ENCODE data around the gene SRPRA. TPM values are rescaled to one million over a fixed set of nuclear protein-coding genes. Genes with fewer than 3 reads are reported as not detected.

The SRPRA gene
- total RNA-seq, 2 experiments from 2014 or later, result 160 to 167 TPM

DNA sequence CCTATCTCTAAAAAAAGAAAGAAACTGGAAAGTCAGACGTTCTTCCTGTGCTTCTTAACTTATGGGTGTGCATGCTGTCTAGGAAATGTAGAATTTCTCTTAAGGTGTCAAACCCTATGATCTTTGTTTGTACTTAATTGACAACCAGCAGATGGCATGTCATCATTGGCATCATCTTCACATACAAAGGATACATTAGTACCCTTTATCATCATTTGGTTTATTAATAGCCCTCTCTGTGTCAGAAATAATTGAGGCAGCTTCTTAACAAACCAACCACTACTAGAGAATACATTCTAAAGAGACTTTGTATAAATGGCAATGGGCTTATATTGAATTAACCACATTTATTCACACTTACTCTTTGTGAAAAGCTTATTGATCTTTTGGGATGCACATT lies 13.9 kb downstream of the SRPRA start:
- ChIA-PET CTCF (no interaction called here), POLR2A (interaction anchor here (0.7 to 0.9 kb wide), 2 partner anchors 13 to 15 kb away, joined by 3 to 4 read pairs; partner anchors contain the start of gene FOXRED1)

- POLR2A ChIA-PET, result no interaction called here
- CTCF ChIA-PET, result interaction anchor here (1.4 kb wide), 1 partner anchor 40 kb away, joined by 3 read pairs; no protein-coding TSS in a partner anchor
These were observed 15.4 kb downstream of the SRPRA start for GRCh38 chr11:126253265-126253664.

GRCh38 chr11:126246636-126247035 lies 22.1 kb downstream of the SRPRA start:
- ChIA-PET CTCF (no interaction called here), POLR2A (no interaction called here)

DNA sequence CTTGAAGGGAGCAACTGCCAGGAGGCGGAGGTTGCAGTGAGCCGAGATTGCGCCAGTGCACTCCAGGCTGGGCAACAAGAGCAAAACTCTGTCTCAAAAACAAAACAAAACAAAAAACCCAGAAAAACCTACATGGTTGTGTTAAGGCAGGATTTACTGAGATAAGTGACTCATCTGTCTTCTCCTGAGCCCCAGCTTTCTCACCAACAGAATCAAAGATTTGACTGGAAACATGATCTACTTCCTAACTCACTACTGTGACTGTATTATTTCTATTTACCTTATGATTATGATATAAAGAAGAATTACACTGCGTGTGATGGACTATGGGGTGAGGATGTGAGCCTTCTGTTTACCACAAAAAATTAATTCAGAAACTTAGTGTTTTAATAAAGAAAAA lies 35.3 kb downstream of the SRPRA start:
- CTCF ChIA-PET, result no interaction called here

GRCh38 chr11:126232683-126233082 lies 36.0 kb downstream of the SRPRA start:
- POLR2A ChIA-PET, result no interaction called here
- CTCF ChIA-PET, result no interaction called here

More for the DNA sequence above, 35.3 kb downstream of the SRPRA start:
- POLR2A ChIA-PET, result no interaction called here

- ChIA-PET POLR2A (no interaction called here), CTCF (no interaction called here)
These were observed 36.8 kb downstream of the SRPRA start for GRCh38 chr11:126231725-126232459.

DNA sequence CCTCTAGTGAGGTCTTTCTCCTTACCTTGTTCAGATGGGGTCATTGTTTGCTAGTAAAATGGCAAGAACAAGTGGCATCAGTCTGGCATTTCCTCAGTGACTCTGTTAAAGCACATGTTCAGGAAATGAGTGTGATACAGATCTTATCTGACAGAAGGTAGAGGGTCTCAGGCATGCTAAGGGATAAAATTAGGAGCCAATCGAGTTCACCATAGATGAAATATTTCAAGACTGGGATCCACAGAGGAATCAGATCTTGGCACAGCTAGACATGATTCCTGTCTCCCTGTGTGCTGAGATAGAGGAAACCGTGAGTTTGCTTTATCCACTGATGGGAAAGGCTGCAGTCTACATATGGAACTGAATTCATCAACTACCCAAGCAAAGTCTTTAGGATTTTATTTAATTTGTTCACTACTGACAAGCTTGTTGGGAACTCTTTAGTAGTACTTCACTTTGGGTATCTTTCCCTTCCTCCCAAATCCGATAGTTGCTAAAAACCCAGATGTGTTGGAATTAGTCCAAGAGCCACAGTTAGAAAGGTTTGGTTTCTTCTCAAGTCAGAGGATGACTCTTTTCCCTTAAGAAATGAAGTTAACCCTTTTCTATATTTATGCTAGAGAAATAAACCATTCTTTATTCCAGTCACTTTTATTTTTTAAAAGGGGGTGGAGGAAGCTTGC lies 38.7 kb downstream of the SRPRA start:
- ChIA-PET POLR2A (no interaction called here), CTCF (no interaction called here)

DNA sequence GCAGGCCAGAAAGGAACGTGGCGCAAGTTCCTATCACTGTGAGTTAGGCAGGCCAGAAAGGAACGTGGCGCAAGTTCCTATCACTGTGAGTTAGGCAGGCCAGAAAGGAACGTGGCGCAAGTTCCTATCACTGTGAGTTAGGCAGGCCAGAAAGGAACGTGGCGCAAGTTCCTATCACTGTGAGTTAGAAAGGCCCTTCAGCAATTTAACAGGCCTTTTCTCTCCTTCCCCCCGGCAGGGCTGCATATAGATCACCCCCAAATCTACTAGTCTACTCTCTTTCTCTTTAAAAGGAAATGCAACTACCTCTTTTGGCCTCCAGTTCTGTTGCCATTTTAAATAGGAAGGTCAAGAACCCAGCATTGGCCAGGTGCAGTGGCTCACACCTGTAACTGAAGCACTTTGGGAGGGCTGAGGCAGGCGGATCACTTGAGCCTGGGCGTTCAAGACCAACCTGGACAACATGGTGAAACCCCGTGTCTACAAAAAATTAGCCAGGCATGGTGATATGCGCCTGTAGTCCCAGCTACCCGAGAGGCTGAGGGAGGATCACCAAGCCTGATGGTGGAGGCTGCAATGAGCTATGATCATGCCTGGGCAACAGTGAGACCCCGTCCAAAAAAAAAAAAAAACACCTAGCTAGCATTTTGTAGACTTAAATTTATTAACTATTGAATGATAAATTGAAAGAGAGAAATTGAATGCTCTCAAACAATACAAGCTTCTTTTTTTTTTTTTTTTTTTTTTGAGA lies 42.2 kb downstream of the SRPRA start:
- ChIA-PET CTCF (no interaction called here), POLR2A (interaction anchor here (0.6 to 0.7 kb wide), 2 partner anchors 14 to 127 kb away, joined by 6 read pairs; no protein-coding TSS in a partner anchor)

DNA sequence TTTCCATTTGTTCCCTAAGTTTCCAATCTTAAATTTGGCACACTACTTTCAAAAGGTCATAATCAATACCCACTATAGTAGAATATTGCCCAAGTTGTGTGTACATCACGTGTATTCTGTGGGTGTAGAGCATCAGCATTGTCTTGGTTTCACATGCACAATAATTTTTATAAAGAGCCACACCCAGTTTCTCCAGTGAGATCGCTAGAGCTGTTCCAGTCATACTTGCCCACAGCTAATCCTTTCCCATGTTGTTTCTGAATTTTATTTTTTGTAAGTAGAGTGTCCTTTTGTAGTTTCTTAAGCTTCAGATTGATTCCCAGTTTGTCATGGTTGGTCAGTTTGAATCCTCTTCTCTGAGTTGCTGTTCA lies 43.4 kb downstream of the SRPRA start:
- ChIA-PET CTCF (no interaction called here), POLR2A (no interaction called here)

DNA sequence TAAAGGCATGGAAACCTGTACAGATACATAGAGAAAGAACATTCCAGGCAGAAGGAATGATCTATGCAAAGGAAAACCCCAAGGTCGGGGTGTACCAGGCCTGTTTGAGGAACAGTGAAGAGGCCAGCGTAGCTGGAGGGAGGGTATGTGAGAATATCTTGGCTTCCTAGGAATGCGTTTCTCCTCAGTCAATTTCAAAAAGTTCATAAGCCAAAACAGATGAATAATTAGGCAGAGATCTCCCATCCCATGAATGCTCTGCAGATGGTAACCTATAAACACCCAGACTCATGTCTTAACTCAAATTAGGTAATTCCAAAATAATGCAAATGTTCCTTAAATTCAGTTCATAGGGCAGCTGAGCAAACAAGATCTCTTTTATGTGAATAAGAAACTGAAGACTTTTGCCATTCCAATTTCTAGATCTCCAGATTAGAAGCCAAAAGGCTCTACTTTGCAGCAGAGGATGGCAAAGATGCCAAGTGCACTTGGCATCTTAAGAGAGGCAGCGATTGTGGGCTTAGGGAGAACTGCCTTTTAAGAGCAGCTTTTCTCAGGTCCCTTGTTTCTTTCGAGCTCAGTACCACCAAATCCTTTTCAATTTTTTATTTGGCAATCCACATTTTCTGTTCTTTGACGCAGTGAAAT lies 43.9 kb downstream of the SRPRA start:
- POLR2A ChIA-PET, result no interaction called here
- CTCF ChIA-PET, result interaction anchor here (0.7 kb wide), 1 partner anchor 961 kb away, joined by 3 read pairs; no protein-coding TSS in a partner anchor

GRCh38 chr11:126219547-126219946 lies 49.1 kb downstream of the SRPRA start:
- CTCF ChIA-PET, result no interaction called here

GRCh38 chr11:126217491-126217890 lies 51.2 kb downstream of the SRPRA start:
- ChIA-PET POLR2A (no interaction called here), CTCF (no interaction called here)

More at GRCh38 chr11:126219547-126219946, 49.1 kb downstream of the SRPRA start:
- POLR2A ChIA-PET, result interaction anchor here (0.6 kb wide), 1 partner anchor 29 kb away, joined by 5 read pairs; no protein-coding TSS in a partner anchor

GRCh38 chr11:126216526-126217305 lies 52.0 kb downstream of the SRPRA start:
- ChIA-PET CTCF (no interaction called here), POLR2A (no interaction called here)

GRCh38 chr11:126214841-126215240 lies 53.9 kb downstream of the SRPRA start:
- POLR2A ChIA-PET, result no interaction called here
- CTCF ChIA-PET, result interaction anchor here (0.7 kb wide), 1 partner anchor 262 kb away, joined by 3 read pairs; no protein-coding TSS in a partner anchor

DNA sequence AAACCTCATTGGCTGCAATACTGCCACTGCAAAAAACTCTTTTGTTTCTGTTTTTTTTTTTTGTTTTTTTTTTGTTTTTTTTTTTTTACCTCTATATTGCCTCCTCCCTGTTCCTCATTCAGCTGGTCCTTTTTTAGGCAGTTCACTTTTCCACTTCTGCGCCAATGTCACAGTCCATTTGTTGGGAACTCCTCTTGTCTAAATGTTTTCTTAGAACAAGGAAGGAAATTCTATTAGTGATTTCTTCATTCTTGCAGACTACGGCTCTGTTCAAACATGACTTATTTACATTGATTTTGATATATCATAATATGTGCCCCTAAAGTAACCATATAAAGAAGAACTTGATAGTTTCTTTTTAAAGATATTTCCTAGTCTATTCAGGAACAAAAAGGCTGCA lies 54.3 kb downstream of the SRPRA start:
- CTCF ChIA-PET, result interaction anchor here (0.7 to 1.4 kb wide), 2 partner anchors 262 to 266 kb away, joined by 3 read pairs; no protein-coding TSS in a partner anchor
- POLR2A ChIA-PET, result no interaction called here

Measured in activated CD8-positive, alpha-beta memory T cell treated with anti-CD3 and anti-CD28 coated beads for 36 hours (primary cell).